ENCODE results near the gene CCDC184. TPM values are rescaled to one million over a fixed set of nuclear protein-coding genes. Genes with fewer than 3 reads are reported as not detected.

The CCDC184 gene
- total RNA-seq, 1 donor from 2014 or later = 0.12 TPM

DNA sequence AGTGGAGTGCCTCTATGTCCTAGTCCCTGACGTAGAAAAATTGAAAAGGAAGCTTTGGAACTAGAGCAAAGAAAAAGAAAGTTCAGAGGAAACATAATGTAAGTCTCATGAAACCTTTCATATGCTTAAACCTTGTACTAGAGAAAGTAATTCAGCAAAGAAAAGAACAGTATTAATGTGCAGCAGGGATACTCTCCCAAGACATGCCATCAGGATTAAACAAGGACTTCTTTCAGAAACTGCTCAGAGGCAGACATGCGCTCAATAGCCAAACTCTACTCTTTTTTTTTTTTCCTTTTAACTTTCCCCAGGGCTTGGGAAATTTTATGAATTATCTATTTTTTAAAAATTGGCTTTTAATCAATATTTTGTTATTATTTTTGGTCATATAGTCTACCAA, 19.0 kb upstream of the CCDC184 start:
- TF ChIP-seq, protein P1, sequence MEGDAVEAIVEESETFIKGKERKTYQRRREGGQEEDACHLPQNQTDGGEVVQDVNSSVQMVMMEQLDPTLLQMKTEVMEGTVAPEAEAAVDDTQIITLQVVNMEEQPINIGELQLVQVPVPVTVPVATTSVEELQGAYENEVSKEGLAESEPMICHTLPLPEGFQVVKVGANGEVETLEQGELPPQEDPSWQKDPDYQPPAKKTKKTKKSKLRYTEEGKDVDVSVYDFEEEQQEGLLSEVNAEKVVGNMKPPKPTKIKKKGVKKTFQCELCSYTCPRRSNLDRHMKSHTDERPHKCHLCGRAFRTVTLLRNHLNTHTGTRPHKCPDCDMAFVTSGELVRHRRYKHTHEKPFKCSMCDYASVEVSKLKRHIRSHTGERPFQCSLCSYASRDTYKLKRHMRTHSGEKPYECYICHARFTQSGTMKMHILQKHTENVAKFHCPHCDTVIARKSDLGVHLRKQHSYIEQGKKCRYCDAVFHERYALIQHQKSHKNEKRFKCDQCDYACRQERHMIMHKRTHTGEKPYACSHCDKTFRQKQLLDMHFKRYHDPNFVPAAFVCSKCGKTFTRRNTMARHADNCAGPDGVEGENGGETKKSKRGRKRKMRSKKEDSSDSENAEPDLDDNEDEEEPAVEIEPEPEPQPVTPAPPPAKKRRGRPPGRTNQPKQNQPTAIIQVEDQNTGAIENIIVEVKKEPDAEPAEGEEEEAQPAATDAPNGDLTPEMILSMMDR (conservative IDR thresholded peaks at IDR 0.05; ENCODE audit: low read depth, low read length) = no peak
- no peak overlapping the region for H3K4me3 ChIP-seq (ENCODE audit: low read depth, low read length)
- no peak for DNase-seq (ENCODE audit: low read depth)

DNA sequence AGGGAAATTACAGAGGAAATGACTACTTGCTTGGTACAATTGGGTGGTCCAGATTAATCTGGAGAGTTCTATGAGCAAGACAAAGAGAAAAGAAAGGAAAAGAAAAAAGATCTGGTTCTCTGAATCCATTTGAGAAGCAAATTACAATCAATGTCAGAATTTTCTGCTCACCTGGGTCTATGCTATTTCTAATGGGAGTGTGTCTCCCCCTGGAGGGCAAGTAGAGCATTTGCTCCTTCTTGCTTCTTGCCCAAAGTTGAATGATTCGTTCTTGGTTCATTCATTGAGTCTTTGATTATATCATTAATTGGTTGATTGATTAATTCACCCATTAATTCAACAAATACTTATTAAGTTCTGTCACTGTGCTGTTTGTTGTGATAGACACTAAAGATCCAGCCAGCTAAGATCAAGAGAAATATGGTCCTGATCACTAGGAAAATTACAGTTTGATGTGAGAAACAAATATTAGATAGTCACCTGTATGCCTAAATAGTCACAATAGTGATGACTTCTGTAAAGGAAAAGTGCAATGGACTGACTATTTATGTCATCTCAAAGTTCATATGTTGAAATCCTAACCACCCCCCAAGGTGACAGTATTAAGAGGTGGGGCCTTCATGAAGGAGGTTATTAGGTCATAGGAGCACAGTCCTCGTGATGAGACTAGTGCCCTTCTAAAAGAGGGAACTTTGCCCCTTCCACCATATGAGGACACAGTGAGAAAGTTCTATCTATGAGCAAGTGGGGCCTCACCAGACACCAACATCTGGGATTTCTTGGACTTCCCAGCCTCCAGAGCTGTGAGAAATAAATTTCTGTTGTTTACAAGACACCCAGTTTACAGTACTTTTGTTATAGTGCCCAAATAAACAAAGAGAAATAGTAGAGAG, 18.1 kb upstream of the CCDC184 start:
- TF ChIP-seq, protein P1 (conservative IDR thresholded peaks at IDR 0.05; ENCODE audit: low read depth, low read length) = peak; percentile 98
- no peak overlapping the region for H3K4me3 ChIP-seq (ENCODE audit: low read depth, low read length)
- no peak for DNase-seq (ENCODE audit: low read depth)

DNA sequence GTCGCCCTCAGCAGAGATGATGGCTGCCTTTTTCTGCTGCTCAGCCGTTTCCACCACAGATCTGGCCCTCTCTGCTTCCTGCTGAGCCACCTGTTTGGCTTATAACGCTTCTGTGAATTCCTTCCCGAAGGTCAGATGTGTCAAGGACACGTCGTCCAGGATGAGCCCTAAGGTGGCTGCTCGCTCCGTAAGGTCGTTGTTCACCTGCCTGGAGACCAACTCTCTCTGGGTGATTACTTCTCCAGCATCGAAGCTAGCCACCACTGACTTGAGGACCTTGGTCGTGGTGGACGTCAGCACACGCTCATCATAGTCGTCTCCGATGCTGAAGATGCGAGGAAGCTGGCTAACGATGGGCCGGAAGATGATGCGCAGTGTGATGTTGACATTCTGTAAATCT, 14.4 kb upstream of the CCDC184 start:
- H3K4me3 ChIP-seq (ENCODE audit: low read depth, low read length) = no peak overlapping the region
- TF ChIP-seq, protein P1 (conservative IDR thresholded peaks at IDR 0.05; ENCODE audit: low read depth, low read length) = no peak
- no peak for DNase-seq (ENCODE audit: low read depth)

DNA sequence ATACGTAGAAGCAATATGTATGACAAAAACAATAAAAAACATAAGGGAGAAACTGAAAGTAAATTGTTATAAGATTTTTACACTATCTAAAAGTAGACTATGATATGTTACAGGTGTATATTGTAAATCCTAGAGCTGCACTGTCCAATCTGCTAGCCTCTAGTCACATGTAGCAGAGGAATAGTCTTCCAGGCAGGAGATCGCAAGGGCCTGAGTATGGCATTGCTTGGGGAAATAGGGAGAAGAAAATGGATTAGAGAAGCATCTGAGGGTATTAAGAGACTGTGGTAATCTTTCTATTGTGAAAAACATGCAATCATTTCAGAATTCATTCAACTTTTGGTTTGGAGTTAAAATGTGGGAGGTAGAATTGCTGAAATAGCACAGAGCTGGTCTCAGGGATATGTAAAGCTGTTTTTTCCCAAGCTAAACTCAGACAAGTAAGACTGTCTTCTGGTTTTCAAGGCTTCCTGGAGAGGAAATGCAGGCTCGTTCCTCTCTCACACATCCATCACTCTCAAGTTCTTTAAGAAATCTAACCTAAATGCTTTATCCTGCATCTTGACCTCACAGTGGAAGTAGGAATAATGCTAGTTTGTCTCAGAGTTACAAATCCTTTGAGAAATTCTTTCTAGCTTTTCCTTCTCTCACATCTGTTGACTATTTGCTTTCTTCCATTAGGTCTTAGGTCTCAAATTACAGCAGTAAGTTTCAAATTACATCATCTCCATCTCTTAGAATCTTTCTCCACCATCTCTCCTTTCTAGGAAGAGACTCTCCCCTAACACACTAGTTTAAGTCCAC, 7.6 kb upstream of the CCDC184 start:
- H3K4me3 ChIP-seq (ENCODE audit: low read depth, low read length) = no peak overlapping the region
- TF ChIP-seq, protein P1 (conservative IDR thresholded peaks at IDR 0.05; ENCODE audit: low read depth, low read length) = no peak
- no peak for DNase-seq (ENCODE audit: low read depth)

DNA sequence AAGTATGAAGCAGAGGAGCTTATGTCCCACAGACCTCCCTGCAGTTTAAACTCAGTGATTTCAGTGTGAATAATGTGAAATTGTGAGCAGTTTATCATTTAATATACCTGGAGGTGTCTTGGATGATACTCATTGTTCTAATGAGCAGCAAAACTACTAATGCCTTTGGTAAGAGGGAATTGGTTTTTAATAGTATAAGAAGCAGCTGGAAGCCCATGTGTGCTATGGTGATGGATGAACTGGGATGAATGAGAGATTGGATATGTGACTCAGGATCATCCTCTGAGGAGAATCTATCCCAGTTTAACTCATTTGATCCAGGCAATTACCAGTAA, 7.1 kb upstream of the CCDC184 start:
- no peak overlapping the region for H3K4me3 ChIP-seq (ENCODE audit: low read depth, low read length)
- no peak for DNase-seq (ENCODE audit: low read depth)
- TF ChIP-seq, protein P1 (conservative IDR thresholded peaks at IDR 0.05; ENCODE audit: low read depth, low read length) = no peak

DNA sequence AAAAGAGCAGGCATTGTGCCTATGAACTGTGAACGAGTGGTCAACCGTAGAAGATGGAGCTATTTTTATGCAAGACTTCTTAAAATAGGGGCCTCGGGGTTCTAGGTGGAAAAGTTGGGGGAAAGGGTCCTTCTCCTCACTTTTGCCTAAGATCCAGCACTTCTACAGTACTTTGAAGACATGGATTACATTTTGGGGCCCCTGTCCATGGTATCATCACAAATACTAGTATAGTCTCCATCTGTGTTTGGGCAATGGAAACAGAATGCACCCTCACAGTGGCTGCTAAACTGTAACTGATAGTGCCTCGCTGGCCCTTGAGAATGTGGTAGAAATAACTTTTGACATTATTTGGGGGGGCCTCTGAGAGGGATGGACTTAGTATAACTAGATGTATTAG, 5.5 kb upstream of the CCDC184 start:
- H3K4me3 ChIP-seq (ENCODE audit: low read depth, low read length) = no peak overlapping the region
- TF ChIP-seq, protein P1 (conservative IDR thresholded peaks at IDR 0.05; ENCODE audit: low read depth, low read length) = no peak
- DNase-seq (ENCODE audit: low read depth) = no peak

Measured in epithelial cell of proximal tubule (primary cell).